Astrocyte of the cerebellum (primary cell): ENCODE measurements around the gene AXIN2.

Source experiments
- DNase-seq: peaks from one replicate; pipeline ENCODE4 v3.0.0-alpha.2; 2011; ENCODE audit warnings: low read depth
- H3K4me3 ChIP-seq: 2 replicates; pipeline ENCODE4 v1.5.1; 2011; ENCODE audit warnings: mild to moderate bottlenecking, low read depth, low read length, moderate library complexity
- CTCF ChIP-seq: IDR thresholded peaks from 2 replicates; pipeline ENCODE4 v1.5.1; 2012; ENCODE audit warnings: low read length, low read depth, moderate library complexity, mild to moderate bottlenecking; ENCODE audit errors: missing control alignments
- in situ Hi-C: cut with HindIII; loops from 2 replicates; pipeline ENCODE4 v1.10.0; 2017; ENCODE audit warnings: low sequenced_read_pairs

The AXIN2 gene

GRCh38 chr17:65482201-65482600 is 79.2 kb downstream of the AXIN2 start:
- no peak overlapping the region for H3K4me3 ChIP-seq
- in situ Hi-C loops = no loop called here
- no peak for DNase-seq
- TF ChIP-seq CTCF = no peak

GRCh38 chr17:65479282-65479681 is 82.2 kb downstream of the AXIN2 start:
- no peak overlapping the region for H3K4me3 ChIP-seq
- TF ChIP-seq CTCF = no peak
- in situ Hi-C loops = no loop called here
- DNase-seq = no peak
